GM06990 (cell line): ENCODE results near the gene CCDC78.
A peak's percentile ranks its signal among the peaks of the same experiment; 100 is the strongest.
"Not testable (repeated sequence)": the region's sequence is repeated elsewhere in the genome, so short reads cannot be mapped to it uniquely, and the experiment has no call there.

Source experiments
- DNase-seq: peaks from one replicate; pipeline ENCODE4 v3.0.0-alpha.2; 2011; ENCODE audit not compliant: insufficient read length; ENCODE audit errors: extremely low read depth
- H3K27me3 ChIP-seq: replicated peaks from 2 replicates; pipeline ENCODE4 v1.6.0; 2011; ENCODE audit warnings: low read length; ENCODE audit not compliant: control insufficient read depth, insufficient read depth
- H3K36me3 ChIP-seq: 2 replicates; pipeline ENCODE4 v1.5.1; 2011; ENCODE audit warnings: low read length; ENCODE audit not compliant: control insufficient read depth, insufficient read depth
- H3K4me3 ChIP-seq: replicated peaks from 2 replicates; pipeline ENCODE4 v1.5.1; 2011; ENCODE audit warnings: low read depth, mild to moderate bottlenecking, control low read depth, low read length
- CTCF ChIP-seq: IDR thresholded peaks from 2 replicates; pipeline ENCODE4 v1.5.1; 2011; ENCODE audit warnings: low read length, control low read depth, mild to moderate bottlenecking, inconsistent platforms; ENCODE audit not compliant: insufficient read depth, poor library complexity, severe bottlenecking

CCDC78 gene

DNA sequence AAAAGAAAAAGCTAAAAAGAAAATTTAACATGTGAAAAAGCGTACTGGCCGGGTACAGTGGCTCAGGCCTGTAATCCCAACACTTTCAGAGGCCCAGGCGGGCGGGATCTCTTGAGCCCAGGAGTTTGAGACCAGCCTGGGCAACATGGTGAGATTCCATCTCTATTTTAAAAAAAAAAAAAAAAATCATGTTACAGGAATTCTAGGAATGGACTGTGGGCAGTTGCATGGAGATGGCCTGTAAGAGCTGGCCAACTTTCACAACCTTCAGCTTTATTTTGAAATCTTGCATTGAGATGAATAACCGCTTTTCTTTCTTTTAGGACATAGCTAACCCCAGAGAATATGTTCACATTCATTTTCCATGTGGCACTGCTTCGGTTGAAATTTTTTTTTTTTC, 22.8 kb upstream of the CCDC78 start:
- H3K27me3 ChIP-seq: no peaks in the 10 kb centered on the region; the same call in 1 of the 2 replicates
- TF ChIP-seq CTCF: no peak
- no peak overlapping the region for H3K4me3 ChIP-seq
- DNase-seq: no peak
- no peaks in the 10 kb centered on the region for H3K36me3 ChIP-seq

DNA sequence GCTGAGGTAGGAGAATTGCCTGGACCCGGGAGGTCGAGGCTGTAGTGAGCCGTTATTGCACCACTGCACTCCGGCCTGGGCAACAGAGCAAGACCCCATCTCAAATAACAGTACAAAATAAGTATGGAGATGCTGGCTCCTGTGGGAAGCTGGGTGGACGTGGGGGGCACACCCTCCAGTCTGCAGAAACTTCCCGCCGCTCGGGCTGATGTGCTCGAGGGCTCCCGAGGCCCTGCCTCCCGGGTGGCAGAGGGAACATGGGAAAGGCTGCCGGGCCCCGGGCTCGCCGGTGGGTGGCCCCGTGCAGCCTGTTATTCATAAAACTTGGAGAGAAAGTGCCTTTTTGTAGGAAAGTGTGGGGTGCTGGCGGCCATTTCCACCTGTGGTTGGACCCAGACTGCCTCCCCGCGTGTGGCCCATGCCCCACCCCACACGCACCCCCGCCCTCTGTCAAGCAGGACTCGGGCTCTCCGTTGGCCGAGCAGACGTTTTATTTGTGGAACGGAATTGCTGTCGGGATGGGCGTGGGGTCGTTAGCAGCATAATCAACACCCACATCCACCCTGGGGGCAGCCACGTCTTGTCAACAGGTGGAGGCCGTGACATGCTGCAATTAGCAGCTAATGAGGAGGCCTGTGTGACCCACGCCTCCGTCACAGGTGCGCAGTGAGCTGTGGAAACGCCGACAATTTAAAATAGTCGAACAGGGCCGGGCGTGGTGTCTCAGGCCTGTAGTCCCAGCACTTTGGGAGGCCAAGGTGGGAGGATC, 21.9 kb upstream of the CCDC78 start:
- no peak overlapping the region for H3K4me3 ChIP-seq
- no peaks in the 10 kb centered on the region; the same call in 1 of the 2 replicates for H3K27me3 ChIP-seq
- no peak for TF ChIP-seq CTCF
- DNase-seq: no peak
- H3K36me3 ChIP-seq: no peaks in the 10 kb centered on the region

- Histone ChIP-seq H3K27me3 (no peaks in the 10 kb centered on the region), H3K36me3 (no peaks in the 10 kb centered on the region), H3K4me3 (no peak overlapping the region)
- TF ChIP-seq CTCF: no peak
- no peak for DNase-seq
These were observed 20.4 kb upstream of the CCDC78 start for GRCh38 chr16:746637-747036.

DNA sequence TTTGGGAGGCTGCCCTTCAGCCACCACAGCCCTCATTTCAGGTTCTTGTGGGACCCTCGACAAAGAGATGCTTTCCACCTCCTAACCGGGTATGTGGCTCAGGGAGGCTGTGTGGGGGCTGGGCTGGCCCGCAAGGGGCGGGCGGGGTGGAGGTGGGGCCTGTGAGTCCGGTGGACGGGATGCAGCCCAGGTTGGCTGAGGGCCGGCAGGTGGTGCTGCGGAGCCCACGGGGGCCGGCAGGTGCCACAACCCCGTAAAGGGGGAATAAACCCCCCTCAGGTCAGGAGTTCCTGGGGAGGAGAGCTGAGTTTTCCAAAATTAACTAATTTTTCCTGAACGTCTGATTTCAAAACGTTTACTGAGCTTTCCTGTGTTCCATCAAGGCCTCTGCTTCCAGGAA, 19.5 kb upstream of the CCDC78 start:
- peak; percentile 58 for TF ChIP-seq CTCF
- Histone ChIP-seq H3K4me3 (no peak overlapping the region), H3K36me3 (no peaks in the 10 kb centered on the region), H3K27me3 (no peaks in the 10 kb centered on the region)
- DNase-seq: peak; percentile 35

- Histone ChIP-seq H3K4me3 (no peak overlapping the region), H3K27me3 (no peaks in the 10 kb centered on the region), H3K36me3 (no peaks in the 10 kb centered on the region)
- DNase-seq: peak; percentile 6
- TF ChIP-seq CTCF: no peak
These were observed 17.7 kb upstream of the CCDC78 start for GRCh38 chr16:743794-744500.

DNA sequence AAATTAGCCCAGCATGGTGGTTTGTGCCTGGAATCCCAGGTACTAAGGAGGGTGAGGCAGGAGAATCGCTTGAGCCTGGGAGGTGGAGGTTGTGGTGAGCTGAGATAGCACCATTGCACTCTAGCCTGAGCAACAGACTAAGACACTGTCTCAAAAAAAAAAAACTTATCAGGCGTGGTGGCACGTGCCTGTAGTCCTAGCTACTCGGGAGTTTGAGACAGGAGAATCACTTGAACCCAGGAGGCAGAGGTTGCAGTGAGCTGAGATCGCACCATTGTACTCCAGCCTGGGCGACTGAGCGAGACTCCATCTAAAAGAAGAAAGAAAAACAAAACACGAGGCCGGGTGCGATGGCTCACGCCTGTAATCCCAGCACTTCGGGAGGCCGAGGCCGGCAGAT, 16.7 kb upstream of the CCDC78 start:
- not testable (repeated sequence) for DNase-seq, H3K36me3 ChIP-seq, H3K4me3 ChIP-seq

More for the DNA sequence above, 16.7 kb upstream of the CCDC78 start:
- not testable (repeated sequence) for H3K27me3 ChIP-seq
